ENCODE measurements around the gene CLCN4. TPM values are rescaled to one million over a fixed set of nuclear protein-coding genes. Genes with fewer than 3 reads are reported as not detected.

The CLCN4 gene
- total and polyA plus RNA-seq, 4 experiments from 2014 or later: 0.28 to 0.29 TPM; not detected in 2

DNA sequence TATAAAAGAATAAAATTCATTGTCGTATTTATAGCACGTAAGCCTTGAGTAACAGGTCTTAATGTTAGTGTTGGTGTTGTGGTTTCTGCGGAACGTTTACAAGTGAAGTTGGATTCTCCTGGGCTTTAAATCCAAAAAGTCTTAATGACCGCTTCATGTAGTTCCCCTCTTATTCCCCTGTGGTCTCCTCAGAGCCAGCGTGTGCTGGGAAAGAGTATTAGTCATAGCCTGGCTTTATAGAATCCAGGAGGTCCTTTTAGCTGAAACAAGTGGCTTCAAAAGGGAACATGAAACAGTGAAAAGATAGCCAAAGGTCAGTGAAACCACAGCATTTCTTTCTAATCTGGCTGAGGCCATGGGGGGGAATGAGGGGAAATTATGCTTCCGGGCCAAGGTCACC, 79.1 kb downstream of the CLCN4 start:
- Histone ChIP-seq H3K36me3 (ENCODE audit: insufficient read depth, low read length) (no peaks in the 10 kb centered on the region), H3K27ac (ENCODE audit: low read depth, low read length) (no peak overlapping the region), H3K9me3 (ENCODE audit: control insufficient read depth in 1 of 2, low read length in 2 of 2) (no peaks in the 10 kb centered on the region), H3K4me3 (ENCODE audit: low read length in 2 of 2) (no peak overlapping the region), H3K27me3 (ENCODE audit: insufficient read depth, low read length) (no peaks in the 10 kb centered on the region), H3K4me1 (ENCODE audit: insufficient read depth, low read length) (no peaks in the 10 kb centered on the region)
- DNase-seq: no peak
- H3K4me1 Mint-ChIP-seq: no peaks in the 10 kb centered on the region
- no peaks in the 10 kb centered on the region for H3K36me3 Mint-ChIP-seq
- ChIA-PET CTCF (ENCODE audit: partially characterized antibody) (no interaction called here), POLR2A (ENCODE audit: partially characterized antibody) (no interaction called here)
- no peaks in the 10 kb centered on the region for H3K27me3 Mint-ChIP-seq
- no peak overlapping the region for H3K27ac Mint-ChIP-seq
- peaks cover 0 to 4% (median 0%) of the 10 kb centered on the region in 8 donors for H3K9me3 Mint-ChIP-seq
- no peak overlapping the region for H3K4me3 Mint-ChIP-seq
- intact Hi-C loops (cut with micrococcal nuclease): no loop called here

DNA sequence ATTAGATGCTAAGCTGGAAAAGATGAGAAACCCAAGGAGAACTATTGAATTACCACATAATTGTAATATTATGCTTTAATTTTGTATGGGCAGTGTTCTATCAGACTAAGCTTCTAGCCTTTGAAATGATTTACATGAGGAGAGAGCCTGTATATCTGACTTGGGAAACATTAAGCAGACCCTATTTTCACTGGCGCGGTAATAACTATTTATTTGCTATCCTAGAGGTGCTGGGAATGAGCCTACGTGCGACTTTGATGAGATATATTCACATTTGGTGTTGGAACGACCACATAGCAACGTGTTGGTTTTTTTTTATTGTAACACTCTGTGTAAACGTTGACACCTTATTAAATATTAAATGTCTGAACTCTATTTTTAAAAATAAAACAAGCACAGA, 80.5 kb downstream of the CLCN4 start:
- no peaks in the 10 kb centered on the region for H3K4me1 ChIP-seq (ENCODE audit: insufficient read depth, low read length)
- ChIA-PET POLR2A (ENCODE audit: partially characterized antibody) (no interaction called here), CTCF (ENCODE audit: partially characterized antibody) (no interaction called here)
- Mint-ChIP-seq H3K27ac (no peak overlapping the region), H3K27me3 (no peaks in the 10 kb centered on the region), H3K36me3 (no peaks in the 10 kb centered on the region), H3K9me3 (peaks cover 0 to 3% (median 0%) of the 10 kb centered on the region in 8 donors), H3K4me3 (no peak overlapping the region), H3K4me1 (no peaks in the 10 kb centered on the region)
- H3K4me3 ChIP-seq (ENCODE audit: low read length in 2 of 2): no peak overlapping the region
- H3K27me3 ChIP-seq (ENCODE audit: insufficient read depth, low read length): no peaks in the 10 kb centered on the region
- no peak for DNase-seq
- H3K36me3 ChIP-seq (ENCODE audit: insufficient read depth, low read length): no peaks in the 10 kb centered on the region
- H3K27ac ChIP-seq (ENCODE audit: low read depth, low read length): no peak overlapping the region
- no peaks in the 10 kb centered on the region for H3K9me3 ChIP-seq (ENCODE audit: control insufficient read depth in 1 of 2, low read length in 2 of 2)
- intact Hi-C loops (cut with micrococcal nuclease): no loop called here

DNA sequence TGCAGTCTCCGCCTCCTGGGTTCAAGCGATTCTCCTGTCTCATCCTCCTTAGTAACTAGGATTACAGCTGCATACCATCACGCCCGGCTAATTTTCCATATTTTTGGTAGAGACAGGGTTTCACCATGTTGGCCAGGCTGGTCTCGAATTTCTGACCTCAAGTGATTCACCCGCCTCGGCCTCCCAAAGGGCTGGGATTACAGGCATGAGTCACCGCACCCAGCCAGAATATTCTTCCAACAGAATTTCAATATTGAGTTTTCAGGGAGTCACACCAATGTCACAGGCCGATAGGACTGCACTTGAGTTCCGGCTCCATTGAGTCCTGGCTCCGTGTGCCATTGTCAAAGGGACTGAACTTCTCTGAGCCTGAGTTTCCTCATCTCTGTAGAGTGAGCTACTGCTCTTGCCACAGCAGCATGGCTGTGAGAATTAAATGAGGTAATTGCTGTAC, 82.9 kb downstream of the CLCN4 start:
- Histone ChIP-seq H3K27ac (ENCODE audit: low read depth, low read length) (no peak overlapping the region), H3K4me3 (ENCODE audit: low read length in 2 of 2) (no peak overlapping the region), H3K27me3 (ENCODE audit: insufficient read depth, low read length) (no peaks in the 10 kb centered on the region), H3K36me3 (ENCODE audit: insufficient read depth, low read length) (no peaks in the 10 kb centered on the region), H3K9me3 (ENCODE audit: control insufficient read depth in 1 of 2, low read length in 2 of 2) (no peaks in the 10 kb centered on the region), H3K4me1 (ENCODE audit: insufficient read depth, low read length) (no peaks in the 10 kb centered on the region)
- no peak for DNase-seq
- intact Hi-C loops (cut with micrococcal nuclease): no loop called here
- CTCF ChIA-PET (ENCODE audit: partially characterized antibody): no interaction called here
- Mint-ChIP-seq H3K4me1 (no peaks in the 10 kb centered on the region), H3K27ac (no peak overlapping the region), H3K9me3 (peaks cover 0 to 3% (median 0%) of the 10 kb centered on the region in 8 donors), H3K4me3 (no peak overlapping the region), H3K27me3 (no peaks in the 10 kb centered on the region), H3K36me3 (no peaks in the 10 kb centered on the region)
- POLR2A ChIA-PET (ENCODE audit: partially characterized antibody): no interaction called here

DNA sequence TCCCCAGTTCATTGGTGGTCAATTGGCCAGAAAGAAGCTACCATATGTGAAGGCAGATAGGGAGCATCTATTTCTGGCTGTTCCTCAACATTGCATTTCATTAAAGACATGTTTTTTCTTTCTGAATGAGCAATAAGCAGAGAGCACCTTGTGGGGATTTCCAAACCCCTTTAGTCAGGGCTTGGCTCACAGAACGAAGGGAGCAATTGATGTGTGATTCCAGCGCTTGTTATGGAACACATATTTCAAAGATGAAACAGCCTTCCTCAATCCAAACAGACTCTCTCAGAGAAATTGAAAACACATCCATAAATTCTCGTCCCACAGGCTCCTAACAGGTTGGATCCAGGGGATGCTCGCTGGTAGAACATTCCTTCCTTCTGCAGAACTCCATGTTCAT, 84.1 kb downstream of the CLCN4 start:
- no peak overlapping the region for H3K27ac ChIP-seq (ENCODE audit: low read depth, low read length)
- H3K27me3 Mint-ChIP-seq: no peaks in the 10 kb centered on the region
- H3K9me3 Mint-ChIP-seq: peaks cover 0 to 5% (median 0%) of the 10 kb centered on the region in 8 donors
- H3K9me3 ChIP-seq (ENCODE audit: control insufficient read depth in 1 of 2, low read length in 2 of 2): no peaks in the 10 kb centered on the region
- no peak overlapping the region for H3K4me3 Mint-ChIP-seq
- no peaks in the 10 kb centered on the region for H3K36me3 Mint-ChIP-seq
- no peak overlapping the region for H3K27ac Mint-ChIP-seq
- H3K4me3 ChIP-seq (ENCODE audit: low read length in 2 of 2): no peak overlapping the region
- H3K36me3 ChIP-seq (ENCODE audit: insufficient read depth, low read length): no peaks in the 10 kb centered on the region
- H3K4me1 Mint-ChIP-seq: no peaks in the 10 kb centered on the region
- H3K27me3 ChIP-seq (ENCODE audit: insufficient read depth, low read length): no peaks in the 10 kb centered on the region
- ChIA-PET CTCF (ENCODE audit: partially characterized antibody) (no interaction called here), POLR2A (ENCODE audit: partially characterized antibody) (no interaction called here)
- no peaks in the 10 kb centered on the region for H3K4me1 ChIP-seq (ENCODE audit: insufficient read depth, low read length)
- DNase-seq: no peak
- intact Hi-C loops (cut with micrococcal nuclease): no loop called here

DNA sequence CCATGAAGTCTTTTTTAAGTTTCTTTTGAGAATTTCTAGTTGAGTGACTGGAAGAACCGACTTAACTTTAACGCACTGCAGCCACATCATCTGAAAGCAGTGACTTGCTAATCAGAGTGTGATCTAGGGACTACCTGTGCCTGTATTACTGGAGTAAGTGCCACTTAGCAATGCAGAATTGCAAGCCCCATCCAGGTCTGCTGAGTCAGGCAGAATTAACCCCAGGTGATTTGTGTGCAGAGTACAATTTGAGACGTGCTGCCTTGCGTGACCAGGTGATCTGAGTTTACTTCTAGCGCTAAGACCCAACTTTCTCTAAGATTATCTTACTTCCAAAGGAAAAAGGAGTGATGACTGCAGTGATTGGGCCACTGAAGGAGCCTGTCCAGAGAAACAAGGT, 85.3 kb downstream of the CLCN4 start:
- H3K36me3 ChIP-seq (ENCODE audit: insufficient read depth, low read length): no peaks in the 10 kb centered on the region
- no peaks in the 10 kb centered on the region for H3K9me3 ChIP-seq (ENCODE audit: control insufficient read depth in 1 of 2, low read length in 2 of 2)
- H3K9me3 Mint-ChIP-seq: peaks cover 0 to 5% (median 0%) of the 10 kb centered on the region in 8 donors
- no peak overlapping the region for H3K4me3 Mint-ChIP-seq
- no peaks in the 10 kb centered on the region for H3K4me1 ChIP-seq (ENCODE audit: insufficient read depth, low read length)
- POLR2A ChIA-PET (ENCODE audit: partially characterized antibody): no interaction called here
- H3K36me3 Mint-ChIP-seq: no peaks in the 10 kb centered on the region
- no peak overlapping the region for H3K27ac Mint-ChIP-seq
- DNase-seq: no peak
- no peak overlapping the region for H3K27ac ChIP-seq (ENCODE audit: low read depth, low read length)
- no peaks in the 10 kb centered on the region for H3K4me1 Mint-ChIP-seq
- H3K27me3 ChIP-seq (ENCODE audit: insufficient read depth, low read length): no peaks in the 10 kb centered on the region
- H3K4me3 ChIP-seq (ENCODE audit: low read length in 2 of 2): no peak overlapping the region
- no peaks in the 10 kb centered on the region for H3K27me3 Mint-ChIP-seq
- intact Hi-C loops (cut with micrococcal nuclease): no loop called here
- CTCF ChIA-PET (ENCODE audit: partially characterized antibody): no interaction called here

DNA sequence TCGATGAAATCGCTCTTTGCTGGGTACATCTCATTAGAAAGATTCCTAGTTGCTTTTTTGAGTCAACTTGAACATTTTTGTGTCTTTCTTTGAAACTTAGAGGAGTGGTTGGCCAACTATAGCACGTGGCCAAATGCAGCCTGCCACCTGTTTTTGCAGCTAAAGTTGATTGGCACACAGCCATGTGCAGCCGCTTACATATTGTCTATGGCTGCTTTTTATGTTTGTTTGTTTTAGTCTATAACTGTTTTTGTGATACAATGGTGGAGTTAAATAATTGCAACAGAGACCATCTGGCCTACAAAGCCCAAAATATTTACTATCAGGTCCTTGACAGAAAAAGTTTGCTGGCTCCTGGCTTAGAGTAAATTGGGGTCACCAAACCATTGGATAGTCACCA, 86.3 kb downstream of the CLCN4 start:
- no peak overlapping the region for H3K27ac Mint-ChIP-seq
- CTCF ChIA-PET (ENCODE audit: partially characterized antibody): no interaction called here

DNA sequence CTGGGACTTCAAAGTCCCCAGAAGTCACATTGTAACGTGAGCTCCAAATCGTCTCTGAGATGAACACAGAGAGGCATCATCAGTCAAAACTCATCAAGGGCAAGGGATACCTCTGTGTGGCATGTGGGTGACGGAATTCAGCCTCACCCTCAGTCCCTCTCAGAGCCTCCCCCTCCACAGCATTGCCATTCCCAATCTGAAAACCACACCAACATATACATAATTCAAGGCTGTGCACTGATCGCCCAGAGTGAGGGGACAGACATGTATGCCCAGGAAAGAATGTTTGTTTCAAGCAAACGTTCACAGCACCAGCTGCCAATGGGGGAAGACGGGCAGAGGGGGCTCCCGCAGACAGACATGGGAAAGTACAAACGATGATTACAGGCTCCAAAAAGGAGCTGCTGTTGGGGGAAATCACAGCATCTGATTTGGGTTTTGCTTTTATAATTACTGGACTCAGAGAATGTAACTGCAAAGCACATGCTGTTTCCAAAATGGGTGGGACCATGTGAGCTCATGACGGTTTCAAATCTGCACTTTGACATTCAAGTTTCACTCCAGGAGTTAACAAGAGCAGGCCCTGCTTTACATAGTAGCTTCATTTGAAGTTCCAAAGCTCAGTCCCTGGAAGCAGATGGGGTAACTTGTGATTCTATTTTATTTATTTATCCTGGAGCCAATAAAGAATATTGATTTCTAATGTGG, 88.3 kb downstream of the CLCN4 start:
- no peaks in the 10 kb centered on the region for H3K27me3 ChIP-seq (ENCODE audit: insufficient read depth, low read length)
- intact Hi-C loops (cut with micrococcal nuclease): no loop called here
- H3K4me3 Mint-ChIP-seq: no peak overlapping the region
- H3K36me3 ChIP-seq (ENCODE audit: insufficient read depth, low read length): no peaks in the 10 kb centered on the region
- no peak overlapping the region for H3K27ac ChIP-seq (ENCODE audit: low read depth, low read length)
- DNase-seq: no peak
- no peak overlapping the region for H3K27ac Mint-ChIP-seq
- H3K27me3 Mint-ChIP-seq: no peaks in the 10 kb centered on the region
- no peak overlapping the region for H3K4me3 ChIP-seq (ENCODE audit: low read length in 2 of 2)
- ChIA-PET CTCF (ENCODE audit: partially characterized antibody) (no interaction called here), POLR2A (ENCODE audit: partially characterized antibody) (no interaction called here)
- H3K9me3 ChIP-seq (ENCODE audit: control insufficient read depth in 1 of 2, low read length in 2 of 2): no peaks in the 10 kb centered on the region
- no peaks in the 10 kb centered on the region for H3K4me1 ChIP-seq (ENCODE audit: insufficient read depth, low read length)
- no peaks in the 10 kb centered on the region for H3K36me3 Mint-ChIP-seq
- H3K4me1 Mint-ChIP-seq: no peaks in the 10 kb centered on the region
- H3K9me3 Mint-ChIP-seq: peaks cover 0 to 4% (median 0%) of the 10 kb centered on the region in 8 donors

More for the DNA sequence above, 86.3 kb downstream of the CLCN4 start:
- Mint-ChIP-seq H3K4me1 (no peaks in the 10 kb centered on the region), H3K36me3 (no peaks in the 10 kb centered on the region), H3K4me3 (no peak overlapping the region), H3K27me3 (no peaks in the 10 kb centered on the region), H3K9me3 (peaks cover 0 to 3% (median 0%) of the 10 kb centered on the region in 8 donors)
- Histone ChIP-seq H3K27ac (ENCODE audit: low read depth, low read length) (no peak overlapping the region), H3K4me1 (ENCODE audit: insufficient read depth, low read length) (no peaks in the 10 kb centered on the region), H3K27me3 (ENCODE audit: insufficient read depth, low read length) (no peaks in the 10 kb centered on the region), H3K36me3 (ENCODE audit: insufficient read depth, low read length) (no peaks in the 10 kb centered on the region), H3K9me3 (ENCODE audit: control insufficient read depth in 1 of 2, low read length in 2 of 2) (no peaks in the 10 kb centered on the region), H3K4me3 (ENCODE audit: low read length in 2 of 2) (no peak overlapping the region)
- intact Hi-C loops (cut with micrococcal nuclease): no loop called here
- no peak for DNase-seq
- POLR2A ChIA-PET (ENCODE audit: partially characterized antibody): no interaction called here

DNA sequence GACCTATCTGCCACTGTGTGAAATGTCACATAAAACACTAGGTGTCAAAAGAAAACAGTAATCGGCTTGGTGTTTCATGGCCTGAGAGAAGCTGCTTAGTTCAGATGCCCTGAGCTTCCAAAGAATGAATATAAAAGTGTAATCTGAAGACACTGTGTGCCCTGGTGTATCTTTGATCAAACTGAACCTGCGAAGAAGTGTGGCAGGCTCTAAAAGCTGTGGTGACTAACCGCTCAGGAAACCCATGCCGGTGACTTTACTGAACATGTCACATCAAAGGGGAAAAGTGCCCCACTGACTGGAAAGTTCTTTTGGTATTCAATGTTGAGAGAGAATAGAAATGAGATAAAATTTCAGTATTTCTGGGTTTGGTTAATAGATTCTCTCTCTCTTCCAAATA, 89.1 kb downstream of the CLCN4 start:
- Histone ChIP-seq H3K27me3 (ENCODE audit: insufficient read depth, low read length) (no peaks in the 10 kb centered on the region), H3K9me3 (ENCODE audit: control insufficient read depth in 1 of 2, low read length in 2 of 2) (no peaks in the 10 kb centered on the region), H3K4me3 (ENCODE audit: low read length in 2 of 2) (no peak overlapping the region), H3K4me1 (ENCODE audit: insufficient read depth, low read length) (no peaks in the 10 kb centered on the region), H3K27ac (ENCODE audit: low read depth, low read length) (no peak overlapping the region), H3K36me3 (ENCODE audit: insufficient read depth, low read length) (no peaks in the 10 kb centered on the region)
- H3K36me3 Mint-ChIP-seq: no peaks in the 10 kb centered on the region
- H3K27ac Mint-ChIP-seq: no peak overlapping the region
- ChIA-PET CTCF (ENCODE audit: partially characterized antibody) (no interaction called here), POLR2A (ENCODE audit: partially characterized antibody) (no interaction called here)
- no peaks in the 10 kb centered on the region for H3K4me1 Mint-ChIP-seq
- DNase-seq: no peak
- no peaks in the 10 kb centered on the region for H3K27me3 Mint-ChIP-seq
- intact Hi-C loops (cut with micrococcal nuclease): no loop called here
- peaks cover 0 to 4% (median 0%) of the 10 kb centered on the region in 8 donors for H3K9me3 Mint-ChIP-seq
- no peak overlapping the region for H3K4me3 Mint-ChIP-seq

Measured in CD4-positive, alpha-beta memory T cell (primary cell).